ENCODE data around the gene OSBPL6. TPM values are rescaled to one million over a fixed set of nuclear protein-coding genes. Genes with fewer than 3 reads are reported as not detected.

Gene OSBPL6
- polyA plus RNA-seq (8.2 to 11.6 TPM (median 10.1 TPM) in 3 replicates), polyA minus RNA-seq (5.5 to 14.3 TPM (median 10.4 TPM) in 3 replicates)
- polyA plus RNA-seq (2011; ENCODE audit: low read depth): 5.6 TPM
- polyA plus RNA-seq (2011; cell fraction: cytosol; rRNA removed): 8.1 and 11.3 TPM in 2 replicates
- 11.0 and 11.9 TPM in 2 replicates for polyA plus RNA-seq (2011; cell fraction: nucleus; rRNA removed)
- polyA plus RNA-seq (2012; ENCODE audit: low replicate concordance): 8.3 and 9.4 TPM in 2 replicates
- 6.3 TPM for polyA minus RNA-seq (2011; cell fraction: cytosol; rRNA and poly(A)+ RNA removed)
- 8.1 and 21.3 TPM in 2 replicates for polyA minus RNA-seq (2011; cell fraction: nucleus; rRNA and poly(A)+ RNA removed)

GRCh38 chr2:178193823-178194599 is at the start of gene OSBPL6:
Gene OSBPL6 (plus strand): TSS chr2:178194512. CDS start chr2:178306185, 111,673 bp downstream.
- FAIRE-seq (no peak), DNase-seq (ENCODE audit: low read depth, low spot score) (no peak)
- H3K9me1 ChIP-seq (ENCODE audit: control insufficient read depth, extremely low read depth, insufficient read depth, low read length): no peaks in the 10 kb centered on the region
- peak within 1 kb of the TSS; percentile 92 for H2AFZ ChIP-seq (ENCODE audit: control insufficient read depth, low read length)
- peak within 1 kb of the TSS; percentile 67 to 96 (median 80) for H3K4me3 ChIP-seq (ENCODE audit: control insufficient read depth in 2 of 3, extremely low read depth in 1 of 3, insufficient read depth in 2 of 3, low read depth in 1 of 3, low read length in 3 of 3)
- H3K27me3 ChIP-seq (ENCODE audit: control insufficient read depth, extremely low read depth, insufficient read depth, low read length): no peaks in the 10 kb centered on the region
- H3K4me2 ChIP-seq (ENCODE audit: control insufficient read depth, extremely low read depth, insufficient read depth, low read depth, low read length): peak within 1 kb of the TSS; percentile 88
- H3K4me1 ChIP-seq (ENCODE audit: control insufficient read depth, extremely low read depth, insufficient read depth, low read length): peaks cover 6% of the 10 kb centered on the region
- H3K9me3 ChIP-seq (ENCODE audit: control insufficient read depth, low read depth, low read length): no peaks in the 10 kb centered on the region
- H3K79me2 ChIP-seq (ENCODE audit: control insufficient read depth, insufficient read depth, low read length): peaks cover 18% of the 10 kb centered on the region
- H3K27ac ChIP-seq (ENCODE audit: control insufficient read depth, insufficient read depth, low read length): peak within 1 kb of the TSS; percentile 72
- TF ChIP-seq, protein P1, sequence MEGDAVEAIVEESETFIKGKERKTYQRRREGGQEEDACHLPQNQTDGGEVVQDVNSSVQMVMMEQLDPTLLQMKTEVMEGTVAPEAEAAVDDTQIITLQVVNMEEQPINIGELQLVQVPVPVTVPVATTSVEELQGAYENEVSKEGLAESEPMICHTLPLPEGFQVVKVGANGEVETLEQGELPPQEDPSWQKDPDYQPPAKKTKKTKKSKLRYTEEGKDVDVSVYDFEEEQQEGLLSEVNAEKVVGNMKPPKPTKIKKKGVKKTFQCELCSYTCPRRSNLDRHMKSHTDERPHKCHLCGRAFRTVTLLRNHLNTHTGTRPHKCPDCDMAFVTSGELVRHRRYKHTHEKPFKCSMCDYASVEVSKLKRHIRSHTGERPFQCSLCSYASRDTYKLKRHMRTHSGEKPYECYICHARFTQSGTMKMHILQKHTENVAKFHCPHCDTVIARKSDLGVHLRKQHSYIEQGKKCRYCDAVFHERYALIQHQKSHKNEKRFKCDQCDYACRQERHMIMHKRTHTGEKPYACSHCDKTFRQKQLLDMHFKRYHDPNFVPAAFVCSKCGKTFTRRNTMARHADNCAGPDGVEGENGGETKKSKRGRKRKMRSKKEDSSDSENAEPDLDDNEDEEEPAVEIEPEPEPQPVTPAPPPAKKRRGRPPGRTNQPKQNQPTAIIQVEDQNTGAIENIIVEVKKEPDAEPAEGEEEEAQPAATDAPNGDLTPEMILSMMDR (optimal IDR thresholded peaks at IDR 0.05 in 1 of 3, IDR thresholded peaks at IDR 0.05 in 1 of 3, conservative IDR thresholded peaks at IDR 0.05 in 1 of 3; ENCODE audit: extremely low read depth in 1 of 3, insufficient read depth in 2 of 3, low read length in 3 of 3): peak in 2 of 3 experiments; percentile 33 to 53
- no peak for TF ChIP-seq EZH2 (IDR thresholded peaks at IDR 0.05; ENCODE audit: low read length)
- dilution Hi-C loops (cut with MboI; ENCODE audit: extremely low pct_ligation_motif_present, low sequenced_read_pairs): no loop called here
- no peaks in the 10 kb centered on the region for H3K36me3 ChIP-seq (ENCODE audit: control insufficient read depth in 2 of 2, extremely low read depth in 1 of 2, insufficient read depth in 2 of 2, low read length in 2 of 2)
- no peaks in the 10 kb centered on the region for H4K20me1 ChIP-seq (ENCODE audit: control insufficient read depth, extremely low read depth, insufficient read depth, low read length)
- peak within 1 kb of the TSS; percentile 75 for H3K9ac ChIP-seq (ENCODE audit: control insufficient read depth, extremely low read depth, insufficient read depth, low read length)

DNA sequence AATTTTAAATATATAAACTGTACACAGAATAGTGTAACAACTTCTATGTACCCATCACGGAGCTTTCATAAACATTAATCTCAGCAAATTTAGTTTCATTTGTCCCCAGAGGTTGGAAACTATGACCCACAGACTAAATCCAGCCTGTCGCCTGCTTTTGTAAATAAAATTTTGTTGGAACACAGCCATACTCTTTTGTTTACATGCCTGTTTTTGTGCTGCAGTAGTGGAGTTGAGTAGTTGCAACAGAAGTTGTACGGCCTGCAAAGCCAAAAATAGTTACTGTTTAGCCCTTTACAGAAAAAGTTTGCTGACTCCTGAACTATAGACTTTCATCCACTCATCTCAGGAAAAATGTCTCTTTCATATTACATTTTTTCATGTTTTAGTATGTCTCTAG is 42.3 kb upstream of the OSBPL6 start:
- Histone ChIP-seq H3K36me3 (ENCODE audit: control insufficient read depth in 2 of 2, extremely low read depth in 1 of 2, insufficient read depth in 2 of 2, low read length in 2 of 2) (no peaks in the 10 kb centered on the region), H3K4me1 (ENCODE audit: control insufficient read depth, extremely low read depth, insufficient read depth, low read length) (no peaks in the 10 kb centered on the region), H3K9me1 (ENCODE audit: control insufficient read depth, extremely low read depth, insufficient read depth, low read length) (no peaks in the 10 kb centered on the region), H3K4me3 (ENCODE audit: control insufficient read depth in 2 of 3, extremely low read depth in 1 of 3, insufficient read depth in 2 of 3, low read depth in 1 of 3, low read length in 3 of 3) (no peak overlapping the region), H3K9me3 (ENCODE audit: control insufficient read depth, low read depth, low read length) (no peaks in the 10 kb centered on the region), H3K4me2 (ENCODE audit: control insufficient read depth, extremely low read depth, insufficient read depth, low read depth, low read length) (no peak overlapping the region), H3K9ac (ENCODE audit: control insufficient read depth, extremely low read depth, insufficient read depth, low read length) (no peak overlapping the region), H3K79me2 (ENCODE audit: control insufficient read depth, insufficient read depth, low read length) (no peaks in the 10 kb centered on the region), H3K27ac (ENCODE audit: control insufficient read depth, insufficient read depth, low read length) (no peak overlapping the region), H4K20me1 (ENCODE audit: control insufficient read depth, extremely low read depth, insufficient read depth, low read length) (no peaks in the 10 kb centered on the region), H2AFZ (ENCODE audit: control insufficient read depth, low read length) (no peak overlapping the region), H3K27me3 (ENCODE audit: control insufficient read depth, extremely low read depth, insufficient read depth, low read length) (no peaks in the 10 kb centered on the region)
- dilution Hi-C loops (cut with MboI; ENCODE audit: extremely low pct_ligation_motif_present, low sequenced_read_pairs): no loop called here
- FAIRE-seq: no peak
- no peak for DNase-seq (ENCODE audit: low read depth, low spot score)
- TF ChIP-seq, protein P1 (optimal IDR thresholded peaks at IDR 0.05 in 1 of 3, IDR thresholded peaks at IDR 0.05 in 1 of 3, conservative IDR thresholded peaks at IDR 0.05 in 1 of 3; ENCODE audit: extremely low read depth in 1 of 3, insufficient read depth in 2 of 3, low read length in 3 of 3): no peak
- TF ChIP-seq EZH2 (IDR thresholded peaks at IDR 0.05; ENCODE audit: low read length): no peak

All from keratinocyte (primary cell).